AG09309 (cell line): Measurements from ENCODE around the gene SMG1.
"Not testable (repeated sequence)": the region's sequence is repeated elsewhere in the genome, so short reads cannot be mapped to it uniquely, and the experiment has no call there.

Experiments
- DNase-seq: peaks from one replicate; pipeline ENCODE4 v3.0.0-alpha.2; 2010; ENCODE audit warnings: low read depth
- H3K4me3 ChIP-seq: 2 replicates; pipeline ENCODE4 v1.5.1; 2011; ENCODE audit warnings: mild to moderate bottlenecking, low read depth, low read length, moderate library complexity; ENCODE audit not compliant: control insufficient read depth
- TF ChIP-seq, protein P1 (sequence below): IDR thresholded peaks from 2 replicates; pipeline ENCODE4 v1.5.1; 2011; ENCODE audit warnings: mild to moderate bottlenecking, low read depth, low read length, inconsistent platforms; ENCODE audit not compliant: insufficient read depth, control insufficient read depth; ENCODE audit errors: missing control alignments

SMG1 gene

DNA sequence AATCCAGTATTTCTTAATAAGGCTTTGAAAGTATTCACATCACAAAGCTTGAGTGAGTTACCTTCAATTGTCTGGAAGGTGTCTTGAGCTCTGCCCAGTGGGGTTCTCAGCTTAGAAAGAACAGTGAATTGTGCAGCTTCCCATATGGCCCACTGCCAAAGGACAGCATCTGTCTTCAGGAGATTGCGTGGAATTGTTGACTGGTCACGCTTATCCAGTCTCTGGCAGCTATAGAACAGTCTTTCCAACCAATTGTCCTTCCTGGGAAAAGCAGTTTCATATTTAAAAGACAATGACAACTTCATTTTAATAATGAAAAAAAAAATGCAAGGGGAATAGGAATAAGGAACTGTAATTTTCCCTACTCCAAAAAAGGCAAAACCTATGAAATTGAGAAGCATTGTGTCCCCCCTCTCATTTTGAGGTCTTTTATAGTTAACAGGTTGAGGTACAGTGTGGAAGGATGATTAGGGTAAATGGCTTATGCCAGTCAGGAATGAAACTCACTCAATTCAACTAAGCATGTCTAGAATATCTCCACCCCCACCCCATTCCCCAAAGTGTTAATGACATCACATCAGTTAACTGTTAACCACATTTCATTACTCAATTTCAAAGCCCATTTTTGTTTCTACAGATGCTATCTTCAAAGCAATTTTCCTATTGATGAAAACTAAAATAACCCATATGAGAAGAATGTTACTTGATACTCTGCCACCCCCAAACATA lies 57.0 kb downstream of the SMG1 start:
- DNase-seq, H3K4me3 ChIP-seq: not testable (repeated sequence)

GRCh38 chr16:18866277-18866823 lies 59.9 kb downstream of the SMG1 start:
- peak; percentile 32 for DNase-seq

DNA sequence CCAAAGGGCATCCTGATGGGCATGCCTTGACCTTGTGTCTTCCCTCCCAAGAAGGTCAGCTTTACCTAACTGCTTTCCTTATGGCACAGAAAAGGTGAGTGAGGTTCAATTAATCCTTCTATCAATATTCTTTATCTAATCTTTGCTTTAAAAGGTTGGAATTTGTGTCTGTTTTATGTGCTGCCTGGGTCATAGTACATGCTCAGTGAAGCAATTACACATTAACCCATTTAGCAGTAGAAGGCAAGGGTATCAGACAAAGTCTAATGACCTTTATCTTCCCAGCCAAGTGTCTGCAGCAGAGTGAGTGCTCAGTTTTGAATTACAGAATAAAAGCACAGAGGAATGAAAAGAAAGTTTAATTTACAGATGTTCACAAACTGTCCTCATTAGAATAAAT lies 63.3 kb downstream of the SMG1 start:
- not testable (repeated sequence) for DNase-seq

More at GRCh38 chr16:18866277-18866823, 59.9 kb downstream of the SMG1 start:
- H3K4me3 ChIP-seq, result not testable (repeated sequence)

GRCh38 chr16:18855196-18855595 lies 71.0 kb downstream of the SMG1 start:
- DNase-seq, result no peak
- no peak overlapping the region for H3K4me3 ChIP-seq
- TF ChIP-seq, protein P1, sequence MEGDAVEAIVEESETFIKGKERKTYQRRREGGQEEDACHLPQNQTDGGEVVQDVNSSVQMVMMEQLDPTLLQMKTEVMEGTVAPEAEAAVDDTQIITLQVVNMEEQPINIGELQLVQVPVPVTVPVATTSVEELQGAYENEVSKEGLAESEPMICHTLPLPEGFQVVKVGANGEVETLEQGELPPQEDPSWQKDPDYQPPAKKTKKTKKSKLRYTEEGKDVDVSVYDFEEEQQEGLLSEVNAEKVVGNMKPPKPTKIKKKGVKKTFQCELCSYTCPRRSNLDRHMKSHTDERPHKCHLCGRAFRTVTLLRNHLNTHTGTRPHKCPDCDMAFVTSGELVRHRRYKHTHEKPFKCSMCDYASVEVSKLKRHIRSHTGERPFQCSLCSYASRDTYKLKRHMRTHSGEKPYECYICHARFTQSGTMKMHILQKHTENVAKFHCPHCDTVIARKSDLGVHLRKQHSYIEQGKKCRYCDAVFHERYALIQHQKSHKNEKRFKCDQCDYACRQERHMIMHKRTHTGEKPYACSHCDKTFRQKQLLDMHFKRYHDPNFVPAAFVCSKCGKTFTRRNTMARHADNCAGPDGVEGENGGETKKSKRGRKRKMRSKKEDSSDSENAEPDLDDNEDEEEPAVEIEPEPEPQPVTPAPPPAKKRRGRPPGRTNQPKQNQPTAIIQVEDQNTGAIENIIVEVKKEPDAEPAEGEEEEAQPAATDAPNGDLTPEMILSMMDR, result no peak

More for the DNA sequence above, 63.3 kb downstream of the SMG1 start:
- not testable (repeated sequence) for H3K4me3 ChIP-seq

DNA sequence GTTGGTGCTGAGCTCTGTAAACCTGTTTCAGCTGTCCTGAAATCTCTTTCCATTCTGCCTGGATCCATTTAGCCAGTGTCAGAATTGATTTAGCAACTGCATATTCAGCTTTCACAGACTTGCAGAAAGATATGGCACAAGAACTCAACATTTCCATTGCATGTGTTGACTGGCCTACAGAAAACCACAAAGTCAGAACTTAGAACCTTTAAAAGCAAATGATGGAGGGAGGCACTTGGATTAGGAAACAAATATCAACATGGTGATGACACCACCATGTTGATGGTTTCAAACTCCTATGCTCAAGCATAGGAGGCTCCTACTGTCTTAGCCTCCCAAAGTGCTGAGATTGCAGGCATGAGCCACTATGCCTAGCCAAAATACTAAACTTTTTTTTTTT lies 72.5 kb downstream of the SMG1 start:
- peak; percentile 0 for DNase-seq
- TF ChIP-seq, protein P1, result no peak
- no peak overlapping the region for H3K4me3 ChIP-seq

GRCh38 chr16:18852647-18853046 lies 73.6 kb downstream of the SMG1 start:
- DNase-seq, result no peak
- no peak overlapping the region for H3K4me3 ChIP-seq
- TF ChIP-seq, protein P1, result no peak

DNA sequence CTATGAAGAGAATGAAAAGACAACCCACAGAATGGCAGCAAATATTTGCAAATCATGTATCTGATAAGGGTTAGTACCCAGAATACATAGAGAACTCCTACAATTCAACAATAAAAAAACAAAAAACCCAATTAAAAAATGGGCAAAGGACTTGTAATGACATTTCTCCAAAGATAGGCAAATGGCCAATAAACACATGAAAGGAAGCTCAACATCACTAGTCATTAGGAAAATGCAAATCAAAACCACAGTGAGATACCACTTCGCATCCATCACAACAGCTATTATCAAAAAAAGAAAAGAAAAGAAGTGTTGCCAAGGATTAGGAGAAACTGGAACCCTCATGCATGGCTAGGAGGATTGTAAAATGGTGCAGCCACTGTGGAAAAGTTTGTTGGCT lies 79.8 kb downstream of the SMG1 start:
- TF ChIP-seq, protein P1, result no peak
- H3K4me3 ChIP-seq, result no peak overlapping the region
- DNase-seq, result no peak

DNA sequence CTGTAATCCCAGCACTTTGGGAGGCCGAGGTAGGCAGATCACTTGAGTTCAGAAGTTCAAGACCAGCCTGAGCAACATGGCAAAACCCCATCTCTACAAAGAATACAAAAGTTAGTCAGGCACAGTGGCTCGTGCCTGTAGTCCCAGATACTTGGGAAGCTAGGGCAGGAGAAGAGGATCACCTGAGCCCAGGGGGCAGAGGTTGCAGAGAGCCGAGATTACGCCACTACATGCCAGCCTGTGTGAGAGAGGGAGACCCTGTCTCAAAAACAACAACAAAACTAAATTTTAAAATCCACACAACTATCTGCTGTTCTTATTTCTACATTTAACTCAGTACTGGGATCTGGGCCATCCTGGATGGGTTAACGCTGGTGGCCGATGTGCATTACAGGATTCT lies 83.6 kb downstream of the SMG1 start:
- no peak overlapping the region for H3K4me3 ChIP-seq
- TF ChIP-seq, protein P1, result no peak
- no peak for DNase-seq
